WI38 (cell line): ENCODE data around the gene C16orf92.

ENCODE experiments used
- H3K4me3 ChIP-seq: 2 replicates; pipeline ENCODE4 v1.5.1; 2011; ENCODE audit warnings: low read depth, mild to moderate bottlenecking, control low read depth, low read length
- TF ChIP-seq, protein P1 (sequence below): IDR thresholded peaks from 2 replicates; pipeline ENCODE4 v1.5.1; 2012; ENCODE audit warnings: low read depth, mild to moderate bottlenecking, control low read depth, low read length

Gene C16orf92

DNA sequence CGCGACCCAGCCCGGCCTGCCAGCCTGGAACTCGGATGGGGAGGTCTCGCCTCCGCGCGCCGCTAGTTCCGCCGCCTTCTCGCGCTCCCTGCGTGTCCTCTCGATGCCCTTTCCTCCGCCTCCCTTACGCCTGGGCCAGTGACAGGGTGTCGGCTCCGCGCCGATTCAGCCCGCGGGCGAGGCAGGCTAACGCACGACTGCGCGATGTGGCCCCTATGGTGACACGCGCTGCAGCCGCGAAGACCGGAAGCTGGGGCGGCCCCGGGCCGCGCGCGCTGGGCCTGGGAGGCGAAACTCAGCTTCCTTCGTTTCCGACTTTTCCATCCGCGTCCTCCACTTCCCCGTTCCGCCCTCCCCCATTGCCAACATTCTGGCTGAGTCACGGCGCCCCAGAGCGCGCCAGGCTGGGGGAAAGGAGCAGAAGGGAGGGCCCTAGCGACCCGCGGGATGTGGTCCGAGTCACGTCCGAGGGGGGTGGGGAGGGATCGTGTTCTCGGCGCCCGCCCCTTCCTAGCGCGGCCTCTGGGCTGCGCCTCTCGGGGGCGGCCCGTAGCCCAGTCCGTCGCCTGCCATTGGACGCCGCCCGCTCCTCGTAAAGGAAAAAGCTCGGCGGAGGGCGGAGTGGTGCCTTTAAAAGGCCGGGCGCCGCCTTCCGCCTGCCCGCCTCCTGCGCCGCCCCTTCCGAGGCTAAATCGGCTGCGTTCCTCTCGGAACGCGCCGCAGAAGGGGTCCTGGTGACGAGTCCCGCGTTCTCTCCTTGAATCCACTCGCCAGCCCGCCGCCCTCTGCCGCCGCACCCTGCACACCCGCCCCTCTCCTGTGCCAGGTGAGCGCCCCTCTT, 42.3 kb downstream of the C16orf92 start, which contains the start of gene ALDOA:
TSS of gene ALDOA (plus strand) at position 659 of the 841 bp plus-strand sequence. CDS start 1,138 bp downstream, outside the sequence.
- TF ChIP-seq, protein P1, sequence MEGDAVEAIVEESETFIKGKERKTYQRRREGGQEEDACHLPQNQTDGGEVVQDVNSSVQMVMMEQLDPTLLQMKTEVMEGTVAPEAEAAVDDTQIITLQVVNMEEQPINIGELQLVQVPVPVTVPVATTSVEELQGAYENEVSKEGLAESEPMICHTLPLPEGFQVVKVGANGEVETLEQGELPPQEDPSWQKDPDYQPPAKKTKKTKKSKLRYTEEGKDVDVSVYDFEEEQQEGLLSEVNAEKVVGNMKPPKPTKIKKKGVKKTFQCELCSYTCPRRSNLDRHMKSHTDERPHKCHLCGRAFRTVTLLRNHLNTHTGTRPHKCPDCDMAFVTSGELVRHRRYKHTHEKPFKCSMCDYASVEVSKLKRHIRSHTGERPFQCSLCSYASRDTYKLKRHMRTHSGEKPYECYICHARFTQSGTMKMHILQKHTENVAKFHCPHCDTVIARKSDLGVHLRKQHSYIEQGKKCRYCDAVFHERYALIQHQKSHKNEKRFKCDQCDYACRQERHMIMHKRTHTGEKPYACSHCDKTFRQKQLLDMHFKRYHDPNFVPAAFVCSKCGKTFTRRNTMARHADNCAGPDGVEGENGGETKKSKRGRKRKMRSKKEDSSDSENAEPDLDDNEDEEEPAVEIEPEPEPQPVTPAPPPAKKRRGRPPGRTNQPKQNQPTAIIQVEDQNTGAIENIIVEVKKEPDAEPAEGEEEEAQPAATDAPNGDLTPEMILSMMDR, result no peak
- H3K4me3 ChIP-seq, result peak within 1 kb of the TSS; percentile 99

DNA sequence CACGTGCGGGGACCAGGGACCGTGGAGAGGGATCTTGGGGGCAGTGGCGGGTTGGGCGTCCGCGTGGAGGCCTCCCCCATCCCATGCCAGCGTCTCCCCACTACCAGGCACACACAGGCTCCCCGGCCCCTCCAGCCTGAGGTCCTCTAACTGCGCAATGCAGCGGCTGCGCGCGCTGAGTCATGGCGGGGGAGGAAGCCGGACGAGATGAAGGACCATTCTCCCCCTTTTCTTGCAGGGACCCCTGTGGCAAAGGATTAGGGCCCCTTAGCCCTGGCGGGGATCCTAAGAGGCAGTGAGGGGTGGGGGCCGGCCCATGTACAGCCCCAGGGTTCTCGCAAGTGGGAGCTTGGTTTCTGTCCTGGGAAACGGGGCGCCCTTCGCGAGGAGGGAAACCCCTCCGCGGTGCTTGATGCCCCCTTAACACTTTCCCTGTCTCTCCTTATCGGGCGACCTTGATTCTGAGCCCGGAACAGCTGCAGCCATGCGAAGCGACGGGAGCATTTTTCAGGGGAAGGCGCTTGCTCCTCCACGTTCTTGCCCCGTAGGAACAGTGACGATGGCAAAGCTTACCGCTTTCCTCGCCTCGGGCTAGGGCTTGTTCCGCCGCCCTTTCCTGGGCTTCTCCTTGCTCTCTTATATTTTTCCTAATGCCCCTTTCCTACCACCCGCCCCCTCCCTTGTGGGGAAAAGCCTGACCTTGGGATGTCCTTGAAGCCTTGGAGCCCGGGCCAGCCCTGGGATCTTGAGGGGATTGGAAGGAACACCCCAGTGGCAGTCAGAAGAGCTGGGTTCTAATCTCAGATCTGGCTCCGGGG, 43.2 kb downstream of the C16orf92 start:
- TF ChIP-seq, protein P1, result no peak
- peak overlapping the region; percentile 99 for H3K4me3 ChIP-seq

DNA sequence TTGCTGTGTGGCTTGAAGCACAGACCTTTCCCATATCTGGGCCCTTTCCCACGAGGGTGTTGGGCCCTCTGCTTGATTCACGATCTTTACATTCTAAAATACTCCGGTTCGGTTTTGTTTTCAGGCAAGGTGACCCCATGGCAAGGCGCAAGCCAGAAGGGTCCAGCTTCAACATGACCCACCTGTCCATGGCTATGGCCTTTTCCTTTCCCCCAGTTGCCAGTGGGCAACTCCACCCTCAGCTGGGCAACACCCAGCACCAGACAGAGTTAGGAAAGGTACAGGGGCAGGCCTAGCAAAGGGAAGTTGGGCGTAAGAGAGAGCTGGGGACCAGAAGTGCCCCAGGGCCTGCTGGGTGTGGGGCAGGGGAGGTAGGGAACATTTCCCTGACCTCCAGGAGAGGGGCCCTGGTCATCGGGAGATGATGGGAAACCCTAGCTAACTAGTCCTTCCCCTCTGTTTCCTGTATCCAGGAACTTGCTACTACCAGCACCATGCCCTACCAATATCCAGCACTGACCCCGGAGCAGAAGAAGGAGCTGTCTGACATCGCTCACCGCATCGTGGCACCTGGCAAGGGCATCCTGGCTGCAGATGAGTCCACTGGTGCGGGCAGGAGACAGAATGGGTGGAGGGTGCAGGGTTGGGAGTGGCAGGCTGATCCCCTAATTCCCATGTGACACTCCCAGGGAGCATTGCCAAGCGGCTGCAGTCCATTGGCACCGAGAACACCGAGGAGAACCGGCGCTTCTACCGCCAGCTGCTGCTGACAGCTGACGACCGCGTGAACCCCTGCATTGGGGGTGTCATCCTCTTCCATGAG, 44.0 kb downstream of the C16orf92 start:
- TF ChIP-seq, protein P1, result no peak

DNA sequence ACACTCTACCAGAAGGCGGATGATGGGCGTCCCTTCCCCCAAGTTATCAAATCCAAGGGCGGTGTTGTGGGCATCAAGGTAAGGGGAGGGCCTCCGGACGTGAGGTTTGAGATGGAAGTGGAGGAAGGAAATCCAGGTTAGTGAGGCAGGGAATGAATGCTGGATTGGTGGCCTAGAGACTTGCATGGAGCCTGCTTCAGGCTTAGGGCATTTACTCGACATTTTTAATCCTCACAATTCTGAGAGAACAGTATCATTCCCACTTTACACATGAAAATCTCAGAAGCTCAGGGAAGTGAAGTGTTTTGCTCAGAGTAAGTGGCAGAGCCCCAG, 44.6 kb downstream of the C16orf92 start:
- TF ChIP-seq, protein P1, result no peak
- H3K4me3 ChIP-seq, result peak overlapping the region; percentile 99

More for the DNA sequence above, 44.0 kb downstream of the C16orf92 start:
- peak overlapping the region; percentile 99 for H3K4me3 ChIP-seq

DNA sequence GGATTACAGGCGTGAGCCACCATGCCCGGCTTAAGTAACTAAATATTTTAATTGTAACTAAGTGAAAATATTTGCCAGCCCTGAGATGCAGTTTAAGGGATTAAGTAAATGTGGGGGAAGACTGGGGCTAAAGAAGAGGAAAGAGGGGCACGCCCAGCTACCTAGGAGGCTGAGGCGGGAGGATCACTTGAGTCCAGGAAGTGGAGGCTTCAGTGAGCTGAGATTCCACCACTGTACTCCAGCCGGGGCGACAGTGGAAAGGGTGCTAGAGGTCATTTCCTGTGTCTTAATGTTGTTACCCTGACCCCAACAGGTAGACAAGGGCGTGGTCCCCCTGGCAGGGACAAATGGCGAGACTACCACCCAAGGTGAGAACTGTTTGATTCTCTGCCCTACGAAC, 45.3 kb downstream of the C16orf92 start:
- TF ChIP-seq, protein P1, result no peak
- H3K4me3 ChIP-seq, result peak overlapping the region; percentile 14

DNA sequence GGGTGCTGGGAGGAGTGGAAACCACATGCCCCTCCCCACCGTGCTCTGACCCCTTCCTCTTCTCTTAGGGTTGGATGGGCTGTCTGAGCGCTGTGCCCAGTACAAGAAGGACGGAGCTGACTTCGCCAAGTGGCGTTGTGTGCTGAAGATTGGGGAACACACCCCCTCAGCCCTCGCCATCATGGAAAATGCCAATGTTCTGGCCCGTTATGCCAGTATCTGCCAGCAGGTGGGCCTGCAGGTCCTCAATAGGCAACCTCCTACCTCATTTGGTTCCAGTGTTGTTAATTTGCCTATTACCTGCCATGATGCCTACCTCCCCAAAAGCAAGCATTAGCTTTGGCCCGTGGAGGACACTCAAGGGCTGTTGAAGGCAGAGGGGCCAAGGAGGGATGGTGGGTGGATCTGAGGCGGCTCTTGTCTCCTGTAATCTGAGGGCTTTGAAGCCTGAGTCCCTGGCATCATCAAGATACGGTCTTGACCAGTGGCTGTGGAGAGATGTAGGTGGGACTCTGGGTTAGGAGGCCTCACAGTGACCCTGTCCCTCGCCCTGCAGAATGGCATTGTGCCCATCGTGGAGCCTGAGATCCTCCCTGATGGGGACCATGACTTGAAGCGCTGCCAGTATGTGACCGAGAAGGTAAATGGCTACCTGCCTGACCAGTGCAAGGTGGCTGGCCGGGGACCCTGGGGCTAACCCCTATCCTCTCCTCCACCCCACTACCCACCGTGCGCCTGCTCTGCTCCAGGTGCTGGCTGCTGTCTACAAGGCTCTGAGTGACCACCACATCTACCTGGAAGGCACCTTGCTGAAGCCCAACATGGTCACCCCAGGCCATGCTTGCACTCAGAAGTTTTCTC, 46.0 kb downstream of the C16orf92 start:
- peak overlapping the region; percentile 14 for H3K4me3 ChIP-seq
- TF ChIP-seq, protein P1, result peak; percentile 63
